ENCODE measurements around the gene MRS2. TPM values are rescaled to one million over a fixed set of nuclear protein-coding genes. Genes with fewer than 3 reads are reported as not detected.
"Not testable (repeated sequence)": the region's sequence is repeated elsewhere in the genome, so short reads cannot be mapped to it uniquely, and the experiment has no call there.

MRS2 gene
- total RNA-seq, 2 experiments from 2014 or later = 24.7 to 26.3 TPM

- no peak for TF ChIP-seq CTCF (IDR thresholded peaks at IDR 0.05)
- Mint-ChIP-seq H3K27me3 (peaks cover 13% of the 10 kb centered on the region), H3K36me3 (ENCODE audit: low read depth) (no peaks in the 10 kb centered on the region), H3K27ac (no peak overlapping the region), H3K4me1 (ENCODE audit: low read depth) (peaks cover 6% of the 10 kb centered on the region), H3K9me3 (peaks cover 1% of the 10 kb centered on the region), H3K4me3 (no peak overlapping the region)
- no peak for ATAC-seq
- no peak for DNase-seq
- CTCF ChIA-PET = no interaction called here
- intact Hi-C loops (cut with micrococcal nuclease) = loop anchor here (10.0 kb wide), 1 partner anchor 109 kb away; no protein-coding TSS in a partner anchor
- POLR2A ChIA-PET = no interaction called here
These were observed 8.5 kb upstream of the MRS2 start for GRCh38 chr6:24394061-24394779.

GRCh38 chr6:24394780-24395437 is 7.8 kb upstream of the MRS2 start:
- no peak overlapping the region for H3K27ac Mint-ChIP-seq
- no peaks in the 10 kb centered on the region for H3K36me3 Mint-ChIP-seq (ENCODE audit: low read depth)
- no peak for DNase-seq
- POLR2A ChIA-PET = no interaction called here
- peaks cover 1% of the 10 kb centered on the region for H3K9me3 Mint-ChIP-seq
- intact Hi-C loops (cut with micrococcal nuclease) = loop anchor here (10.0 kb wide), 1 partner anchor 110 kb away; no protein-coding TSS in a partner anchor
- peaks cover 20% of the 10 kb centered on the region for H3K27me3 Mint-ChIP-seq
- no peak overlapping the region for H3K4me3 Mint-ChIP-seq
- peaks cover 6% of the 10 kb centered on the region for H3K4me1 Mint-ChIP-seq (ENCODE audit: low read depth)
- ATAC-seq = no peak
- TF ChIP-seq CTCF (IDR thresholded peaks at IDR 0.05) = no peak
- CTCF ChIA-PET = interaction anchor here (1.1 kb wide), 1 partner anchor 112 kb away, joined by 3 read pairs; no protein-coding TSS in a partner anchor

- POLR2A ChIA-PET = no interaction called here
These were observed 5.9 kb upstream of the MRS2 start for GRCh38 chr6:24396824-24397223.

GRCh38 chr6:24397631-24398030 is 5.1 kb upstream of the MRS2 start:
- DNase-seq = no peak
- ATAC-seq = no peak
- peaks cover 1% of the 10 kb centered on the region for H3K9me3 Mint-ChIP-seq
- peaks cover 5% of the 10 kb centered on the region for H3K4me1 Mint-ChIP-seq (ENCODE audit: low read depth)
- CTCF ChIA-PET = no interaction called here
- POLR2A ChIA-PET = no interaction called here
- H3K27ac Mint-ChIP-seq = no peak overlapping the region
- intact Hi-C loops (cut with micrococcal nuclease) = loop anchor here (10.0 kb wide), 1 partner anchor 113 kb away; no protein-coding TSS in a partner anchor
- H3K36me3 Mint-ChIP-seq (ENCODE audit: low read depth) = no peaks in the 10 kb centered on the region
- no peak for TF ChIP-seq CTCF (IDR thresholded peaks at IDR 0.05)
- no peak overlapping the region for H3K4me3 Mint-ChIP-seq
- H3K27me3 Mint-ChIP-seq = peaks cover 25% of the 10 kb centered on the region

More at GRCh38 chr6:24396824-24397223, 5.9 kb upstream of the MRS2 start:
- CTCF ChIA-PET = no interaction called here
- Mint-ChIP-seq H3K4me1 (ENCODE audit: low read depth) (peaks cover 3% of the 10 kb centered on the region), H3K27me3 (peaks cover 25% of the 10 kb centered on the region), H3K36me3 (ENCODE audit: low read depth) (no peaks in the 10 kb centered on the region), H3K27ac (no peak overlapping the region), H3K9me3 (peaks cover 1% of the 10 kb centered on the region), H3K4me3 (no peak overlapping the region)
- no peak for DNase-seq
- intact Hi-C loops (cut with micrococcal nuclease) = loop anchor here (10.0 kb wide), 1 partner anchor 112 kb away; no protein-coding TSS in a partner anchor
- no peak for ATAC-seq
- no peak for TF ChIP-seq CTCF (IDR thresholded peaks at IDR 0.05)

GRCh38 chr6:24400045-24401039 is 2.4 kb upstream of the MRS2 start:
- DNase-seq; H3K36me3 Mint-ChIP-seq (ENCODE audit: low read depth); ATAC-seq; H3K9me3 Mint-ChIP-seq; H3K27ac Mint-ChIP-seq; H3K4me3 Mint-ChIP-seq; CTCF ChIA-PET; intact Hi-C loops (cut with micrococcal nuclease); POLR2A ChIA-PET: not testable (repeated sequence)
- Mint-ChIP-seq H3K4me1 (ENCODE audit: low read depth) (peaks cover 22% of the 10 kb centered on the region), H3K27me3 (peaks cover 25% of the 10 kb centered on the region)

Data from activated CD8-positive, alpha-beta T cell treated with anti-CD3 and anti-CD28 coated beads for 36 hours (primary cell).